Neural crest cell (in vitro differentiated cells): ENCODE data around the gene ZDHHC14. TPM values are rescaled to one million over a fixed set of nuclear protein-coding genes. Genes with fewer than 3 reads are reported as not detected.
A peak's percentile ranks its signal among the peaks of the same experiment; 100 is the strongest.

Experiments used
- DNase-seq: peaks from one replicate; pipeline ENCODE4 v3.0.0; 2021; ENCODE audit warnings: low read depth, mixed read lengths, low spot score
- H3K27ac Mint-ChIP-seq: one replicate; pipeline ENCODE4 v1.8.0; 2021; ENCODE audit warnings: mild to moderate bottlenecking, mixed read lengths; ENCODE audit not compliant: unreplicated experiment
- H3K27me3 Mint-ChIP-seq: 2 replicates; pipeline ENCODE4 v1.8.0; 2021; ENCODE audit warnings: low read depth, mild to moderate bottlenecking, mixed read lengths
- H3K36me3 Mint-ChIP-seq: 2 replicates; pipeline ENCODE4 v1.8.0; 2021; ENCODE audit warnings: low read depth, mild to moderate bottlenecking, mixed read lengths
- H3K4me1 Mint-ChIP-seq: 2 replicates; pipeline ENCODE4 v1.8.0; 2021; ENCODE audit warnings: mixed read lengths
- H3K4me3 Mint-ChIP-seq: one replicate; pipeline ENCODE4 v1.8.0; 2021; ENCODE audit warnings: mild to moderate bottlenecking, mixed read lengths
- H3K9me3 Mint-ChIP-seq: 2 replicates; pipeline ENCODE4 v1.8.0; 2021; ENCODE audit warnings: mixed read lengths
- CTCF ChIP-seq: fragments of 200-600 bp; sonication (generic); conservative IDR thresholded peaks from 2 replicates; pipeline ENCODE4 v1.5.0; 2021; ENCODE audit warnings: antibody characterized with exemption, mild to moderate bottlenecking
- total RNA-seq: library from RNA; stranded (reverse); gene quantifications from 2 replicates; pipeline ENCODE4 v1.2.1, GENCODE V29; 2021

ZDHHC14 gene
- total RNA-seq, 1 donor from 2014 or later, result 5.3 TPM

- Mint-ChIP-seq H3K27ac (peak overlapping the region; percentile 9), H3K36me3 (peaks cover 2% of the 10 kb centered on the region), H3K27me3 (peaks cover 11% of the 10 kb centered on the region), H3K4me3 (no peak overlapping the region), H3K4me1 (no peaks in the 10 kb centered on the region), H3K9me3 (peaks cover 2% of the 10 kb centered on the region)
- no peak for DNase-seq
- TF ChIP-seq CTCF, result no peak
Observed at GRCh38 chr6:157492249-157492648, 111.3 kb downstream of the ZDHHC14 start.

- no peak for TF ChIP-seq CTCF
- H3K4me3 Mint-ChIP-seq, result no peak overlapping the region
- H3K27me3 Mint-ChIP-seq, result peaks cover 11% of the 10 kb centered on the region
- H3K4me1 Mint-ChIP-seq, result no peaks in the 10 kb centered on the region
- no peak for DNase-seq
- peak overlapping the region; percentile 9 for H3K27ac Mint-ChIP-seq
- H3K36me3 Mint-ChIP-seq, result peaks cover 2% of the 10 kb centered on the region
- peaks cover 2% of the 10 kb centered on the region for H3K9me3 Mint-ChIP-seq
Observed at GRCh38 chr6:157492741-157493140, 111.8 kb downstream of the ZDHHC14 start.

GRCh38 chr6:157493173-157493572, 112.2 kb downstream of the ZDHHC14 start:
- Mint-ChIP-seq H3K36me3 (peaks cover 2% of the 10 kb centered on the region), H3K27ac (no peak overlapping the region), H3K4me1 (no peaks in the 10 kb centered on the region), H3K4me3 (no peak overlapping the region), H3K27me3 (peaks cover 11% of the 10 kb centered on the region), H3K9me3 (peaks cover 2% of the 10 kb centered on the region)
- no peak for DNase-seq
- no peak for TF ChIP-seq CTCF

GRCh38 chr6:157493576-157493975, 112.6 kb downstream of the ZDHHC14 start:
- Mint-ChIP-seq H3K27me3 (peaks cover 10% of the 10 kb centered on the region), H3K4me3 (no peak overlapping the region), H3K4me1 (no peaks in the 10 kb centered on the region), H3K27ac (no peak overlapping the region), H3K9me3 (peaks cover 2% of the 10 kb centered on the region), H3K36me3 (peaks cover 2% of the 10 kb centered on the region)
- no peak for DNase-seq
- TF ChIP-seq CTCF, result no peak

- H3K4me3 Mint-ChIP-seq, result no peak overlapping the region
- no peak for TF ChIP-seq CTCF
- peaks cover 2% of the 10 kb centered on the region for H3K36me3 Mint-ChIP-seq
- peaks cover 10% of the 10 kb centered on the region for H3K27me3 Mint-ChIP-seq
- no peaks in the 10 kb centered on the region for H3K4me1 Mint-ChIP-seq
- no peak for DNase-seq
- no peak overlapping the region for H3K27ac Mint-ChIP-seq
- peaks cover 2% of the 10 kb centered on the region for H3K9me3 Mint-ChIP-seq
Observed at GRCh38 chr6:157494132-157494710, 113.2 kb downstream of the ZDHHC14 start.
